Cerebellar nuclear complex (tissue), 1 donor: ENCODE measurements around the gene INA.
"Not testable (repeated sequence)": the region's sequence is repeated elsewhere in the genome, so short reads cannot be mapped to it uniquely, and the experiment has no call there.

Experiments used
- DNase-seq, 2 experiments: peaks; one replicate each; lab custom pipeline; 2025; lab: John Stamatoyannopoulos, UW

INA gene

DNA sequence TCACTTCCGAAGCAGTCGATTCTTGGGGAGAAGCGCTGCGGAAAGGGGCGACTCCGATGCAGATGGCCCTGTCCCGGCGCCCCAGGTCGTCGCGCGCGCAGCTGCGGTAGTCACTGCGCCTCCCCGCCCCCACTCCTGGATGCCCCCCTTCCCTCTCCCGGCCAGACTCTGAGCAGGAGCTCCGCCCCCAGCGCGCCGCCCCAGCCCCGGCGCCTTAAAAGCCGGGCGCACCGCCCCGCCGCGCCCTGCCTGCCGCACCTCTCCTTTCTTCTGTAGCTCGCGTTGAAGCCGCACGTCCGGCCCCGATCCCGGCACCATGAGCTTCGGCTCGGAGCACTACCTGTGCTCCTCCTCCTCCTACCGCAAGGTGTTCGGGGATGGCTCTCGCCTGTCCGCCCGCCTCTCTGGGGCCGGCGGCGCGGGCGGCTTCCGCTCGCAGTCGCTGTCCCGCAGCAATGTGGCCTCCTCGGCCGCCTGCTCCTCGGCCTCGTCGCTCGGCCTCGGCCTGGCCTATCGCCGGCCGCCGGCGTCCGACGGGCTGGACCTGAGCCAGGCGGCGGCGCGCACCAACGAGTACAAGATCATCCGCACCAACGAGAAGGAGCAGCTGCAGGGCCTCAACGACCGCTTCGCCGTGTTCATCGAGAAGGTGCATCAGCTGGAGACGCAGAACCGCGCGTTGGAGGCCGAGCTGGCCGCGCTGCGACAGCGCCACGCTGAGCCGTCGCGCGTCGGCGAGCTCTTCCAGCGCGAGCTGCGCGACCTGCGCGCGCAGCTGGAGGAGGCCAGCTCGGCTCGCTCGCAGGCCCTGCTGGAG is at the start of gene INA:
Gene INA, plus strand, starts transcription at position 243 of the 817 bp plus-strand sequence. Its CDS starts 74 bp downstream, at position 317.
- peak in 1 of 2 experiments; percentile 30 for DNase-seq

- DNase-seq: no peak
Measured at GRCh38 chr10:103227416-103227815, 49.5 kb upstream of the INA start.

GRCh38 chr10:103231047-103231551 is 45.8 kb upstream of the INA start:
- no peak for DNase-seq

- no peak for DNase-seq
Measured at GRCh38 chr10:103232131-103232673, 44.7 kb upstream of the INA start.

GRCh38 chr10:103232772-103233488 is 44.0 kb upstream of the INA start:
- no peak for DNase-seq

DNA sequence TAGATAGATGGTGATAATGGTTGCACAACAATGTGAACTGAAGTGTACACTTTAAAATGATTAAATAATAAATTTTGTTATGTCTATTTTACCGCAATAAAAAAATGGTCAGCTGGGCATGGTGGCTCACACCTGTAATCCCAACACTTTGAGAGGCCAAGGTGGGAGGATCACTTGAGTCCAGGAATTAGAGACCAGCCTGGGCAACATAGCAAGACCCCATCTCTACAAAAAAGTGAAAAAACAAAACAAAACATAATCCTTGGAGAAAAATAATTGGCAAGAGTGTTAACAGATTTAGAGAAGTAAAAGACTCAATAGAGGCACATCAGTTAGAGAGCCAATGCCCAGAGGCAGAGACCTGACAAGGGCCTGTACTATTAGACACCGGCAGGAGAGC is 41.2 kb upstream of the INA start:
- DNase-seq: no peak

GRCh38 chr10:103238506-103239252 is 38.3 kb upstream of the INA start:
- no peak for DNase-seq

DNA sequence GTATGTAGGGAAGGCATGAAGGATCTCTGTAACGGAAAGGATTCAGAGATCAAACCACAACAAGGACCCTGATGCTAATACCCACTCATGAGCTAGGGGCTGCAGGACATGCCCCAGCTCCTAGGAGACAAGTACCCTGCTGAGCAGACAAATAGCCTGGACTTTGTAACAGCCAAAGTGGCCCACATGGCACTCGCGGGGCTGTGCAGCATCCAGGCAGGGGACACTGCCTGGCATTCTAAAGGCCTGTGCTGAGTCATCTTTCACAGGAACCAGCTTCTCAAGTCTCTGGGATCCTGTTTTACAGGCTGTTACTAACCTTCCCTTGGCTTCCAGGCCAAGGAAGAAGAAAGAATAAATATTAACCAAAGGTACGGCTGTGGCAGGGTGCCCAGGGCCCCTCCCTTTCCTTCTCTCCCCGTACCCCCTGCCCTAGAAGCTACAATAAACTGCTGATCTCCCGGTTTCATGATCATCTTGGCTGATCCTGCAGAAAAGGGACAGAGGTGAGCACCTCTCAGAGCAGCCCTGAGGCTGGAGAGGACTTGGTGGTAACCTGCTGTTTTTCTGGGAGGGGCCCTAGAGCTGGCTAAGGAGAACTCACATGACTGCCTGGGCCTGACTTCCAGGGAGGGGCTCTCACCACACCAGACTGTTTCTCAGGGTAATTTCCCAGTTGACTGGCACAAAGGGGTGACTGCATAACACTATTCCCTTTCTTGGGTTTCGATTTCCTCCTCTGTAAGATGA is 35.5 kb upstream of the INA start:
- no peak for DNase-seq

DNA sequence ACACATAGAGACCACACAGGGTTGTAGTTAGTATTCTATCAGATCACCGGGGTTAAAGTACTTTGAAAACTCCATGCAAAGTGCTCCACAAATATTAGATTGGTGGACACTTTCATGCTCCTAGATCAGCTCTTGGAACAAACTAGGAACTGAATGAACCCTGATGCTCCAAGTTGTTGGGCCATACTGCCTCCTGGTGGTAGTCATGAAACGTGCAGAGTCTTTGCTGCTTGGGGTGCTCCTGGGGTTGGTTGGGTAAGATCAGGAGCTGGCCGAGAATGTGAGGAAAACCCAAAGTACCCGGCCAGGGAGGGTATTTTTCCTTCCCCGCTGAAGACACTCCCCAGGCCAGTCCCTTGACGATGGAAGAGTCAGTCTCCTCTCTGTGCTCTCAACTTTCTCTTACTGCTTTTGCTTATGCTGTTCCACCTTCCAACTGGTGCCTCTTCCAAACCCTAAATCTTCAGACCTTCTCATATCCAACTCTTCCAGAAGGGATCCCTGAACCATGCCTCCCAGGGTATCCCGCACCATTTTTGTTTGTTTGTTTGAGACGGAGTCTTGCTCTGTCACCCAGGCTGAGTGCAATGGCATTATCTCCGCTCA is 32.2 kb upstream of the INA start:
- no peak for DNase-seq

- not testable (repeated sequence) for DNase-seq
Measured at GRCh38 chr10:103245587-103245986, 31.4 kb upstream of the INA start, which contains the start of gene RPEL1. Gene RPEL1, plus strand, starts transcription at chr10:103245887. Its CDS starts 110 bp downstream, at chr10:103245997.

DNA sequence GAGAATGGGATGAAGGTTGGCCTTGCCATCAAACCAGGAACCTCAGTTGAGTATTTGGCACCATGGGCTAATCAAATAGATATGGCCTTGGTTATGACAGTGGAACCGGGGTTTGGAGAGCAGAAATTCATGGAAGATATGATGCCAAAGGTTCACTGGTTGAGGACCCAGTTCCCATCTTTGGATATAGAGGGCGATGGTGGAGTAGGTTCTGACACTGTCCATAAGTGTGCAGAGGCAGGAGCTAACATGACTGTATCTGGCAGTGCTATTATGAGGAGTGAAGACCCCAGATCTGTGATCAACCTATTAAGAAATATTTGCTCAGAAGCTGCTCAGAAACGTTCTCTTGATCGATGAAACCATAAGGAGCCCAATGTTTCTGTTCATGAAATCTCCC is 30.6 kb upstream of the INA start:
- DNase-seq: no peak

- no peak for DNase-seq
Measured at GRCh38 chr10:103254113-103254512, 22.8 kb upstream of the INA start.

DNA sequence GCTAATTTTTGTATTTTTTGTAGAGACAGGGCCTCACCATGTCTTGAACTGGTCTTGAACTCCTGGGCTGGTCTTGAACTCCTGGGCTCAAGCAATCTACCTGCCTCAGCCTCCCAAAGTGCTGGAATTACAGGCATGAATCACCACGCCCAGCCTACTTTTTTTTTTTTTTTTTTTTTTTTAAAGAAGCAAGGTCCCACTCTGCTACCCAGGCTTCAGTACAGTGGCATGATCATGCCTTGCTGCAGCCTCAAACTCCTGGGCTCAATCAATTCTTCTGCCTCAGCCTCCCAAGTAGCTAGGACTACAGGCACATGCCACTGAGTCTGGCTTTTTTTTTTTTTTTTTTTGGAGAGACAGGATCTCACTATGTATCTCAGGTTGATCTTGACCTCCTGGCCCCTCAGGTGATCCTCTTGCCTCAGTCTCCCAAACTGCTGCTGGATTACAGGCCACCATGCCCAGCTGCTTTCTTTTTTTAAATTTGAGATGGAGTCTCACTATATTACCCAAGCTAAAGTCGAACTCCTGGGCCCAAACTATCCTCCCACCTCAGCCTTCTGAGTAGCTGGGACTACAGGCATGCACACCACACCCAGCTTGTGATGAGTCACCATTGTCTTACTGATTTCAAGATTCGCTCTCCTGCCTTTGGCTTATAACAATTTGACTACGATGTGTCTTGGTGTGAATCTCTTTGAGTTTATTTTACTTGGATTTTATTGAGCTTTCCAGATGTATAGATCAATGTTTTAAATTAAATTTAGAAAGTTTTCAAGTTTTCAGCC is 22.2 kb upstream of the INA start:
- DNase-seq: no peak

- DNase-seq: no peak
Measured at GRCh38 chr10:103256613-103257012, 20.3 kb upstream of the INA start.

DNA sequence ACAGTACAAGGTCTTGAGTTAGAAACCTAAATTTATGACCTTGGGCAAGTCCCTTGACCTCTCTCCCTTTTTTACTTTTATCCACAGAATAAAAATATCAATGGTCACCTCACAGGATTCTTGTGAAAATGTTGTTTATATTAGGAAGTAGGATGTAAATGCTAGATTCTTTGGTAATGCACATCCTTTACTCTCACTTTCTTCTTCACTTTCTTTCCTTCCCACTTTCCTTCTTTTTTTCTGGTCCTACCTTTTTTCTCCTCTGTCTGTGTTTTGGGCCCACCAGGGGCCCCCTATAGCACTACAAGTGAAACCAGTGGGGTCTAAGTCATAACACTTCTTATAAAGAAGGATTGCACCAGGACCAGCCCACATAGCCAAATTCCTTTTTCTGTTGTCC is 19.1 kb upstream of the INA start:
- DNase-seq: no peak

GRCh38 chr10:103258928-103259327 is 18.0 kb upstream of the INA start:
- not testable (repeated sequence) for DNase-seq

GRCh38 chr10:103259989-103260388 is 16.9 kb upstream of the INA start:
- no peak for DNase-seq

- no peak for DNase-seq
Measured at GRCh38 chr10:103262229-103262628, 14.7 kb upstream of the INA start.

DNA sequence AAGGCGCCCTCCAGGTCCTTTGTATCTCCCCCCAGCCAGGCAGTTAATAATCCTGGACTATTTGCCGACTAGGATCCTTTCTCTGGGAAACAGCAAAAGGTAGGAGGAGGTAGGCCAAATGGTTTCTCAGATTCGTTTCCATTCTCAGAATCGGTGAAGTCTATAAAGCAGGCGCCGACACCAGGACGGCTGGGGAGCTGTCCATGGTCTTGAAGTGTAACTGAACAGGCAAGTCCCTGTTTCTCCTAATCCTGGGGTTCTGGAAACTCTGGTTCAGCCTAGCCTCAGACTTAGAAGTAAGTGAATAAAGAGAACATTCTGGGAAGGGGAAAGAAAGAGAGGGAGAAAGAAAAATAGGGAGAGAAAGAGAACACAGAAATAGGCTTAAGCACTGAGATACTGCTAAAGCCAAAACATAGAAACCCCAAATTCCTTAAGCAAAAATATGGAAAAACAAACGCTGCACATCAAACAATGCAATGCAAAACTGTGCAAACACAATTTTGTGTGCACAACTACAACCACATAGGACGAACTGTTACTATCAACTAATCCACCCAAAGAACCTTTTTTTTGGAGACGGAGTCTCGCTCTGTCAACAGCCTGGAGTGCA is 11.1 kb upstream of the INA start:
- no peak for DNase-seq

DNA sequence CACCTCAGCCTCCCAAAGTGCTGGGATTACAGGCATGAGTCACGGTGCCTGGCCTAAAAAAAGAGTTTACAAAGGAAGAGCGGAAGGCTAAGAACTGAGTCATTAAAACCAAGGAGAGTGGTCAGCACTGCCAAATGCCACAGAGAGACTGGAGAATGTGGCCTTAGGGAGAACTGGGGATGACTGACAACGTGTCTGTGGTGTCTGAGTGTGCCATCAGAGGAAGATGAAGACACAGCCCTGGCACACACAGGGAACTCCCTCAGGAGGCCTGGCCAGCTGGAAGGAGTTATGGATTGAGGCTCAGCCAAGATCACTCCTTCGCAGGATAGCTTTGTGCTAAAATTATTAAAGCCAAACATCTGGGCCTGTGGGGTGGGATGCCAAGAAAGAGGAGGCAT is 3.9 kb upstream of the INA start:
- DNase-seq: no peak
